Activated T-helper 1 cell treated with anti-CD3 and anti-CD28 coated beads, Interleukin-2, amount 50 U/mL, for 16 hours (primary cell): ENCODE data around the gene HES7.
"Not testable (repeated sequence)": the region's sequence is repeated elsewhere in the genome, so short reads cannot be mapped to it uniquely, and the experiment has no call there.

ENCODE experiments used
- DNase-seq, 2 donors: peaks; one replicate each; pipeline ENCODE4 v3.0.0-alpha.2; 2020; ENCODE audit warnings: low read depth in 1 of 2, low spot score in 1 of 2

The HES7 gene

GRCh38 chr17:8103549-8103948 lies 20.4 kb downstream of the HES7 start:
- DNase-seq, result no peak

- DNase-seq, result no peak
Measured at GRCh38 chr17:8101721-8102120, 22.2 kb downstream of the HES7 start.

- DNase-seq, result no peak
Measured at GRCh38 chr17:8100763-8101162, 23.1 kb downstream of the HES7 start.

- DNase-seq, result no peak
Measured at GRCh38 chr17:8100111-8100510, 23.8 kb downstream of the HES7 start.

- DNase-seq, result no peak
Measured at GRCh38 chr17:8096541-8096940, 27.4 kb downstream of the HES7 start.

- no peak for DNase-seq
Measured at GRCh38 chr17:8095361-8095760, 28.5 kb downstream of the HES7 start.

- DNase-seq, result no peak
Measured at GRCh38 chr17:8091033-8091687, 32.7 kb downstream of the HES7 start.

- no peak for DNase-seq
Measured at GRCh38 chr17:8089728-8090127, 34.2 kb downstream of the HES7 start.

- no peak for DNase-seq
Measured at GRCh38 chr17:8087952-8088230, 36.0 kb downstream of the HES7 start.

- no peak for DNase-seq
Measured at GRCh38 chr17:8087075-8087951, 36.6 kb downstream of the HES7 start, which contains the start of gene ALOX12B. TSS of gene ALOX12B (minus strand) at chr17:8087716. CDS start at chr17:8087442, 274 bp downstream.

- no peak for DNase-seq
Measured at GRCh38 chr17:8084250-8084649, 39.7 kb downstream of the HES7 start.

GRCh38 chr17:8082292-8082691 lies 41.6 kb downstream of the HES7 start:
- DNase-seq, result no peak

GRCh38 chr17:8081876-8082275 lies 42.0 kb downstream of the HES7 start:
- DNase-seq, result no peak

GRCh38 chr17:8080799-8081219 lies 43.1 kb downstream of the HES7 start:
- no peak for DNase-seq

GRCh38 chr17:8080208-8080798 lies 43.6 kb downstream of the HES7 start:
- DNase-seq, result no peak

GRCh38 chr17:8079291-8080207 lies 44.4 kb downstream of the HES7 start:
- peak; percentile 59 to 71 for DNase-seq

GRCh38 chr17:8077939-8078338 lies 46.0 kb downstream of the HES7 start:
- not testable (repeated sequence) for DNase-seq

- no peak for DNase-seq
Measured at GRCh38 chr17:8076502-8077266, 47.2 kb downstream of the HES7 start.

- DNase-seq, result no peak
Measured at GRCh38 chr17:8075574-8076342, 48.1 kb downstream of the HES7 start.

- DNase-seq, result no peak
Measured at GRCh38 chr17:8075081-8075480, 48.8 kb downstream of the HES7 start.
